Retinal pigment epithelial cell (primary cell): ENCODE data around the gene MAP3K10.

Experiments used
- DNase-seq: peaks from one replicate; pipeline ENCODE4 v3.0.0-alpha.2; 2010; ENCODE audit warnings: low read depth
- H3K4me3 ChIP-seq: 2 replicates; pipeline ENCODE4 v1.5.1; 2011; ENCODE audit warnings: mild to moderate bottlenecking, low read length, control low read depth, moderate library complexity
- TF ChIP-seq, protein P1 (sequence below): conservative IDR thresholded peaks from 2 replicates; pipeline ENCODE4 v1.5.1; 2011; ENCODE audit warnings: low read depth, low read length, control low read depth, inconsistent platforms

MAP3K10 gene

GRCh38 chr19:40198272-40198990, 7.2 kb downstream of the MAP3K10 start:
- no peak for DNase-seq
- TF ChIP-seq, protein P1, sequence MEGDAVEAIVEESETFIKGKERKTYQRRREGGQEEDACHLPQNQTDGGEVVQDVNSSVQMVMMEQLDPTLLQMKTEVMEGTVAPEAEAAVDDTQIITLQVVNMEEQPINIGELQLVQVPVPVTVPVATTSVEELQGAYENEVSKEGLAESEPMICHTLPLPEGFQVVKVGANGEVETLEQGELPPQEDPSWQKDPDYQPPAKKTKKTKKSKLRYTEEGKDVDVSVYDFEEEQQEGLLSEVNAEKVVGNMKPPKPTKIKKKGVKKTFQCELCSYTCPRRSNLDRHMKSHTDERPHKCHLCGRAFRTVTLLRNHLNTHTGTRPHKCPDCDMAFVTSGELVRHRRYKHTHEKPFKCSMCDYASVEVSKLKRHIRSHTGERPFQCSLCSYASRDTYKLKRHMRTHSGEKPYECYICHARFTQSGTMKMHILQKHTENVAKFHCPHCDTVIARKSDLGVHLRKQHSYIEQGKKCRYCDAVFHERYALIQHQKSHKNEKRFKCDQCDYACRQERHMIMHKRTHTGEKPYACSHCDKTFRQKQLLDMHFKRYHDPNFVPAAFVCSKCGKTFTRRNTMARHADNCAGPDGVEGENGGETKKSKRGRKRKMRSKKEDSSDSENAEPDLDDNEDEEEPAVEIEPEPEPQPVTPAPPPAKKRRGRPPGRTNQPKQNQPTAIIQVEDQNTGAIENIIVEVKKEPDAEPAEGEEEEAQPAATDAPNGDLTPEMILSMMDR, result no peak
- no peak overlapping the region for H3K4me3 ChIP-seq

GRCh38 chr19:40200341-40201099, 9.3 kb downstream of the MAP3K10 start:
- TF ChIP-seq, protein P1, result no peak
- no peak overlapping the region for H3K4me3 ChIP-seq
- no peak for DNase-seq

GRCh38 chr19:40204381-40204780, 13.2 kb downstream of the MAP3K10 start:
- H3K4me3 ChIP-seq, result no peak overlapping the region
- TF ChIP-seq, protein P1, result no peak
- DNase-seq, result no peak

DNA sequence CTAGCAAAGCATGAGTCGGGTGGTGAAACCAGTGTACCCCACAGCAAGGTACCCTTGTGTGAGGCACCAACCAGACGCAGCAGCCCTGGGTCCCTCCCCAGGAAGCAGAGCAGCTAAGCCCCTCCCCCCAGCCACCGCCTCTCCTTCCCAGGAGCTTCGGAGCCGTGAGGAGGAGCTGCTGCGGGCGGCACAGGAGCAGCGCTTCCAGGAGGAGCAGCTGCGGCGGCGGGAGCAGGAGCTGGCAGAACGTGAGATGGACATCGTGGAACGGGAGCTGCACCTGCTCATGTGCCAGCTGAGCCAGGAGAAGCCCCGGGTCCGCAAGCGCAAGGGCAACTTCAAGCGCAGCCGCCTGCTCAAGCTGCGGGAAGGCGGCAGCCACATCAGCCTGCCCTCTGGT, 14.5 kb downstream of the MAP3K10 start:
- no peak overlapping the region for H3K4me3 ChIP-seq
- DNase-seq, result no peak
- TF ChIP-seq, protein P1, result no peak

- TF ChIP-seq, protein P1, result no peak
- no peak for DNase-seq
- H3K4me3 ChIP-seq, result no peak overlapping the region
These were observed 17.4 kb downstream of the MAP3K10 start for GRCh38 chr19:40208602-40209001.

DNA sequence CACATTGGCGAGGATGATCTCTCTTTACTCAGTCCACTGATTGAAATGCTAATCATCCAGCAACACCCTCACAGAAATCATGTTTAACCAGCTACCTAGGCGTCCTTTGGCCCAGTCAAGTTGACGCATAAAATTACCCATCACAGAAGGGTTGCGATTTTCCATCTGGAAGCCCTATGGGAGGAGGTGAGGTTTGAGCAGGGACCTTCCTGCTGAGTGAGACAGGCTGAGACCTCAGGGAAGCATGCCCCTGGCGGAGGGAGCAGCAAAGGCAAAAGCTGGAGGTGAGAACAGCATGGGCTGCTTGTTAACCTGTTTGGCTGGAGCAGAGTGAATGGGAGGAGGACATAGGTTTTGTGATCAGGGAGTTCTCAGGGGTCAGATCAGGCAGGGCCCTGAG, 19.7 kb downstream of the MAP3K10 start:
- DNase-seq, result no peak
- H3K4me3 ChIP-seq, result no peak overlapping the region
- TF ChIP-seq, protein P1, result no peak
